DMS 273 (cell line): Measurements from ENCODE around the gene RASAL1.
"Not testable (repeated sequence)": the region's sequence is repeated elsewhere in the genome, so short reads cannot be mapped to it uniquely, and the experiment has no call there.

Experiments
- DNase-seq: peaks from one replicate; lab custom pipeline; 2025; ENCODE audit not compliant: unreplicated experiment; lab: John Stamatoyannopoulos, UW

Gene RASAL1

GRCh38 chr12:113142173-113142885 is 6.8 kb upstream of the RASAL1 start:
- peak; percentile 21 for DNase-seq

DNA sequence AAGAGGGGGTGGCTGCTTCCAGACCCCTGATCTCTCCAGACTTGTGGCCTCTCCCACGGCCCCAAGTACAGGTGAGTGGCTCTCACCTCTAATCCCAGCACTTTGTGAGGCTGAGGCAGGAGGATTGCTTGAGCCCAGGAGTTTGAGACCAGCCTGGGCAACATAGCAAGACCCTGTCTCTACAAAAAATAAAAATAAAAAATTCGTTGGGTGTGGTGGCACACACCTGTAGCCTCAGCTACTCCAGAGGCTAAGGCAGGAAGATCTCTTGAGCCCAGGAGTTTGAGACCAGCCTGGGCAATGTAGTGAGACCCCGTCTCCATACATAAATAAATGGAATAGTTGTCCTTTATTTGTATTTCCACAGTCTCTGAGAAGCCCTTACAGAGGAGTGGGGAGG is 6.2 kb upstream of the RASAL1 start:
- not testable (repeated sequence) for DNase-seq

- no peak for DNase-seq
Measured at GRCh38 chr12:113140706-113141105, 5.1 kb upstream of the RASAL1 start.

DNA sequence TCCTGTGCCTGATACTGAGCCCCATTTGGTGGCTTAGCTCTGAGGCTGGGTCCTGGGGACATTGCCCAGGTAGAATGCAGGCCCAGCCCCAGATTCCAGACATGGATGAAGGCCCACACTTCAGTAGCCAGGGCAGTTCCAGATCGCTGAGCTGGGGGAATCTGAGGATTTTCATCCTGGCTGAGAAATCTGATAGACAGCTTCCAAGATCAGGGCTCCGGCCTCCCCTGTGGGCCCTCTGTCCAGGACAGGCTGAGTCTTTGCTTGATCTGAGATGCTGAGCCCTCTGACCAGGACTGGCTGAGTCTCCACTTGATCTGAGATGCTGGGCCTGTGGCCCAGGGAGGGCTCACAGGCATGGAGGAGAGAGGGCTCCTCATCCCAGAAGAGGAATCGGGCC is 3.3 kb upstream of the RASAL1 start:
- DNase-seq: no peak

DNA sequence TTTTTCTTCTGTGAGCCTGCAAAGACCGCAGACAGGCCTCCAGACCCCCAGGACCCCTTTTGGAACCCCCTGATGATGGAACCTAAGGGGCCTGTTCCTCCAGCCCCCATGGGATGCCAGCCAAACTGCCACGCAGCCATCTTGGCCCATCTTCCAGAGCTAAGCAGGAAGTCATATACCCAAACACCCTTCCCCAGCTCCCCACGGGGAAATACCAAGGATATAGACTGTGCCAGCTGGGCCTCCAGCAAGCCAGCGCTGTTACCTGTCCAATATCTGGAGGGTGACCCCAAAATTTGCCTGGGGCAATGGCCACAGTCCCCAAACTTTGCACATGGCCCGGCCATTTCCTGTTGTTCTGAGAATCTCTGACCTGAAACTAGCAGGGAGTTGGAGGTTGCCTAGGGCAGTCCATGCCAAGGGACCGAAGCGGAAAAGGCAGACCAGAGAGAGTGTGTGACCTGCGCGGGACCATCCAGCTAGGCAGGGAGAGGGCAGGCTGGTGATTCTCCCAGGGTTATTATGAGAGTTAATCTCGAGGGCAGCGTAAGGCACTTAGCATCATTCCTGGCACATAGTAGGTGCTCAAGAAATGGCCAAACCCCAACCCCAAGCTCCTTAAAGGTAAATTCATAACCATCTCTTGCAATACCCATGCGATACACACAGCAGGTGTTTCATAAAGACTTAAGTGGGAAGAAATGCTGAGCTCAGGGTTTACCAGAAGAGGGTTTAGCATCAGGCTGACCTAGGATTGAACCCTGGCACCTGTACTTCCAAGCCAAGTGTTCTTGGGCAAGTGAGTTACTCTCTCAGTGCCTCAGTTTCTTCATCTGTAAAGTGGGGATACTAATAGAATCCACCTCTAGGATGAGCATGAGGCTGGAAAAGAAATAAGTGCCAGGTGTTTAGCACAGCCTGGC is 2.6 kb upstream of the RASAL1 start:
- no peak for DNase-seq

DNA sequence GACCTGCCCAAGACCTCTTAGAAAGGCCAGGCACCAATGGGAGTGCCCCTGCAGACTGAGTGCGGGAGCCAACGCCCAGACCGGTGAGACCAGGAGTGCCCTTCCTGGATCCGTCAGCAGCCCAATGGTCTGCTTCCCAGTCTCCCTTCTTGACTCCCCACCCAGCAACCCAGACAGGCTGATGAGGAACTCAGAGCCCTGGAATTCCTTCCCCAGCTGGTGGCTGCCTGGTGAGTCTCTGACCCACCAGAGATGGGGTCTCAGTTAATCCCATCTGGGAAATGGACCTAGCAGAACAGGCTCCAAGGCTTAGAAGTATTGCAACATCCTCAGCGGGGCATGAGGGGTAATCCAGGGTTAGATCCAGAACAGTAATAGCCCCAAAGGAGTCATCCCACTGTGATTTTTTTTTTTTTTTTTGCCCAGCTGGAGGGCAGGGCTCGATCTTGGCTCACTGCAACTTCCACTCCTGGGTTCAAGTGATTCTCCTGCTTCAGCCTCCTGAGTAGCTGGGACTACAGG is 1.5 kb upstream of the RASAL1 start:
- DNase-seq: no peak

DNA sequence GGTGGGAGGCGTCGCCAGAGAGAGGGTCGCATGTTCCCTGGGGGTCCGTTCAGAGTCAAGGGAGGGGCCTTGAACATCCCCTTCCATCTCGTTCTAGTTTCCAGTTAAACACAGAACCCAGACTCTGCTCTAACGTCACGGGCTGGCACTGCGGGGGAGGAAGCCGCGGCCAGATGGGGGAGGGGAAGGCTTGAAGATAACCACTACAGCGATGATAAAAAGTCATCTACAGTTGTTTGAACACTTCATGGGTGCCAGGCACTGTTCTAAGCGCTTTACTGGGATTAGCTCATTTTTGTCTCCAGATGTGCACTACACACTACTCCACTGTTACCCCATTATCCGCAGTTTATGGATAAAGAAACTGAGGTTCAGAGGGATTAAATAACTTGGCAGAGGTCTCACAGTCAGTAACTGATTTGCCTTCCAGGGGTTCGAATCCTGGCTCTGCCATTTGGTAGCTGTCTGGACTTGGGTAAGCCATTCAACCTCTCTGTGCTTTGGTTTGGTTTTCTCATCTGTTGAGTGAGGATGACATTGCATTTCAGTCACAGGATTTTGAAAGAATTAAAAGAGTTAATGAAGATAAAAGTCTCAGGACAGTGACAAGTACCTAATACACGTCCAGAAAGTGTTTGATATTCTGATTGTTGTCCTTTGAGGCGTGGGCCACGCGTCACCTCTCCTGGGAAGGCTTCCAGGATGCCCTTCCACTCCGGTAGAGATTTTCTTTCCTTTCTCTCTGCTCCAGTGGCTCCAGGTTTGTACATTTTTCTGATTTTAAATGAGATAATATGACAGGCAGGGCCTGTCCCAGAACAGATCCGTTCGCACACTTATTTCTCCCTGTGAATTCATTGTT is 798 bp upstream of the RASAL1 start:
- peak; percentile 44 for DNase-seq

DNA sequence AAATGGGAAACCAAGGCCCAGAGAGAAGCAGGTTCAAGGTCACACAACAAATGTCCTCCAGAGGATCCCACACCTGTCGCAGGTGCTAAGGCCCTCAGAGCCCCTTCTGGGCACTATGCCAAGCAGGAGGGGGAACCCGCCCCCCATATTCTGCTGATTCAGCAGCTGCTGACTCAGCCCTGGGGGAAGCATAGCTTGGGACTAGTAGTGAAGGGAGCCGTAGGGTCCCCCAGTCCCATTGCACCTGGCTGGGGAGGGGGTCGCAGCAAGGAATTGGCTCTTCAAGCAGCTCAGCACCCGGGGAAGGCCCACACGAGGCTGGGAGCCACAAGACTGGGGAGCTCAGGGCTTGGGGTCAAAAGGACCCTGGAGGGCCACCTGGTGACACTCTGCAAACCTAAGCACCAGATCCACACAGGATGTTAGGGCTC is 1.0 kb downstream of the RASAL1 start:
- DNase-seq: no peak

DNA sequence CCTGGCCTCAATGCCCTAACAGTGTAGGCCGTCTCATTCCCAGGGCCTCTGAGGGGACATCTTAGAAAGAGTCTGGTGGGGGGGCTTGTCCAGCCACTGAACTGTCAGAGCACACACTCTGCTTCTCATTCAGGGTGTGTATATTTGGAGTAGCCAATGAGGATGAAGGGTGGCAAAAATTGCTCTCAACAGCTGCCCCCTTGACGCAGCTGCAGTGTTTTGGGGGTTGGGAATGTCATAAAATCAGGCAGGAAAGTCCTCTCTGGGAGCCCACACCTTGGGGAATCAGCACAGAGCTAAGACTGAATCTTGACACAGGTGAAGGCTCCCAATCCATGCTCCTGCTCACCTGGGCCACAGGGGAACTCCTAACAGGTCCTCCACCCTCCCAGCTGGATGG is 1.5 kb downstream of the RASAL1 start:
- DNase-seq: no peak

- no peak for DNase-seq
Measured at GRCh38 chr12:113133666-113134065, 1.9 kb downstream of the RASAL1 start.

DNA sequence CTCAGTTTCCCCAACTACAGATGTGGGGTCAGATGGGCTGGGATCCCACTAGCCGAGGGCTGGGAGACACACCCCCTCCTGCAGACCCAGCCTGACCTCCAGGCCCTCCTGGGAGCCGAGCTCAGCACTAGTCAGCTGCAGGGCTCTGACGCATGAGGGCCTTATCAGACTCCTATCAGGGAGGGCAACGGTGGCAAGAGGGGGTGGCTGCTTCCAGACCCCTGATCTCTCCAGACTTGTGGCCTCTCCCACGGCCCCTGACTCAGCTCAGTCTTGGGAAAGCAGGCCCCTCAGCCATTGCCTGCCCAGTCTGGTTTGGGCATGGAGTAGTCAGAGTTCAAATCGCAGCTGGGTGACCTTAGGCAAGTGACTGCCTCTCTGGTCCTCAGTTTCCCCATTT is 2.5 kb downstream of the RASAL1 start:
- DNase-seq: no peak

- no peak for DNase-seq
Measured at GRCh38 chr12:113131556-113131955, 4.0 kb downstream of the RASAL1 start.

DNA sequence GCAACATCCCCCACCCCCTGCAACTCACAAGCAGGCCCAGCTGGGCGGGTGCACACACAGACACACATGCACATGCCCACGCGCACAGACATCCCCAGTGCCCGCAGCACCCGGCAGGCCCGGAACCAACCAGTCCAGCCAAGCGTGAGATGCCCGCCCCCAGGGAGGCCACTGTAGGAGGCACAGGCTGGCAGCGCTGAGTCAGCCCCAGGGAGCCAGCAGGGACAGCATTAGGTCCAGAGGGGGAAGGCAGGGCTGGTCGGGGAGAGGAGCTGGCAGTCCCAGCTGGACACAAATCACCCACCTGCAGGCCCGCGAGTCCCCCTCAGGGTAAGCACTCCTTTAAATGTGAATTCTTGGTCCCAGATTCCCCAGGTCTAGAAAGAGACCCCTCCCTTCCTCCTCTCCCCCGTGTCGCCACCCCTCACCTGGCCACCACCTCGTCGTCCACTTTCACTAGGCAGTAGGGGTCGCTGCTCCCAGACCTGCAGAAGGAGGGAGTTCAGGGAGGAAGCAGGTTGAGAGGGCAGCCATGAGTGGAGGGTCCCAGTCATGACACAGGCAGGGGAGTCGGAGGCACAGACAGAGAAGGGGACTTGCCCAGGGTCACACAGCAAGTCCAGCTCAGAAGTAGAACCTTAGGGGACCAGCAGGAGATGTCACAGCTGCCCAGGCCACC is 5.0 kb downstream of the RASAL1 start:
- peak; percentile 34 for DNase-seq

GRCh38 chr12:113129664-113130456 is 5.7 kb downstream of the RASAL1 start:
- no peak for DNase-seq

DNA sequence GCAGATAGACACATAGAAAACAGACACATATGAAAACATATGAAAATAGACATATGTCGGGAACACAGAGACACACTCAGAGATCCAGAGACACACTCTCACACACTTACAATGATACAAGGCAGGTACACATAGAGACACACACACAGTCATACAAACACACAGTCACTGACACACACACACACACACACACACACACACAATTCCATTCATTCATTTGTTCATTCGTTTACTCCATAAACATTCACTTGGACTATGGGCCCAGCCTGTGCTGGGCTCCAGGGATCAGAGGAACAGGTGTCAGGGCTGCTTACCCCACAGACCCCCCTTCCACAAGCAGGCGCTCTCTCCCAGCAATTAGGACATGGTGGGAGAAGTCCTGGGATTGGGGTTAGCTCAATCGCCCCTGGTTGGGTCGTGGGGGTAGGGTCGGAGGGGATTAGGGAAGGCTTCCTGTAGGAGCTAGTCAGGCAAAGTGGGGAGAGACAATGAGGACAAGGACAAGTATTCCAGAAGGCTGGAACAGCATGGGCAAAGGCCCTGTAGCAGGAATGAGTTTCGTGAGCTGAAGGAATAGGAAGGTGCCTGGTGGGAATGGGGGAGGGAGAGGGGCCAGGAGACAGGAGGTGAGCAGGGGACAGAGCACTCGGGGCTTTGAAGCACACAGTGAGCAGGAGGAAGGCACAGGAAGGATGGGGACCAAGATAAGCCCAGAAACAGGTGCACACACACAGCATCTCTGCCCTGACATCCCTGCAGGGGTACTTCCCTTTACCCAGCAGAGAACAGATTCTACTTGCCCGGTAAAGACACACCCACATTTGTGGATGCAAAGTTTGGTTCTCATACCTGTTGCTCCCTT is 6.5 kb downstream of the RASAL1 start:
- DNase-seq: no peak

DNA sequence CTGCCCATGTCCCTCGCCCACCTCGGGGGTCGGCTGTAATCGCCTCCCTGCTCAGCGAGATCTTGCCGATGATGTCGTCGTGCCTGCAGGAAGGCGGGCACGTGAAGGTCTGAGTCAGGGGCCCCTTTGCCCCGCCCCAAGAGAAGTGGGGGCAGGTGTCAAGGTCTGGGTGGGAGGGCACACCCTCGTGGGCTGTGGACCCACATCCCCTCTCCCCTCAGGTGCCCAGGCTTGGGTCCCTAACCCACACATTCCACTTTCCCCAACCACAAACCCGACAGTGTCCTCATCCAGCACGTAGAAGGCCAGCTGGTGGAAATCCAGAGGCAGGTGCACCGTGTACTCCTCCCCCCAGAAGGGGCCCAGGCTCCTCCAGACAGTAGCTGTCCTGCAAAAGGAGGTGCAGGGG is 7.8 kb downstream of the RASAL1 start:
- no peak for DNase-seq

- DNase-seq: peak; percentile 18
Measured at GRCh38 chr12:113120670-113121370, 14.7 kb downstream of the RASAL1 start.
